Activated naive CD8-positive, alpha-beta T cell (primary cell): ENCODE measurements around the gene VPS13D.
"Not testable (repeated sequence)": the region's sequence is repeated elsewhere in the genome, so short reads cannot be mapped to it uniquely, and the experiment has no call there.

ENCODE experiments used
- H3K27ac Mint-ChIP-seq: one replicate; pipeline ENCODE4 v1.8.0; 2021; ENCODE audit warnings: mixed read lengths
- H3K27me3 Mint-ChIP-seq: one replicate; pipeline ENCODE4 v1.8.0; 2021; ENCODE audit warnings: mixed read lengths
- H3K36me3 Mint-ChIP-seq: one replicate; pipeline ENCODE4 v1.8.0; 2021; ENCODE audit warnings: mixed read lengths
- H3K4me1 Mint-ChIP-seq: one replicate; pipeline ENCODE4 v1.8.0; 2021; ENCODE audit warnings: low read depth, mixed read lengths
- H3K4me3 Mint-ChIP-seq: one replicate; pipeline ENCODE4 v1.8.0; 2021; ENCODE audit warnings: mild to moderate bottlenecking, mixed read lengths
- H3K9me3 Mint-ChIP-seq: one replicate; pipeline ENCODE4 v1.8.0; 2021; ENCODE audit warnings: low read depth, mixed read lengths

The VPS13D gene

DNA sequence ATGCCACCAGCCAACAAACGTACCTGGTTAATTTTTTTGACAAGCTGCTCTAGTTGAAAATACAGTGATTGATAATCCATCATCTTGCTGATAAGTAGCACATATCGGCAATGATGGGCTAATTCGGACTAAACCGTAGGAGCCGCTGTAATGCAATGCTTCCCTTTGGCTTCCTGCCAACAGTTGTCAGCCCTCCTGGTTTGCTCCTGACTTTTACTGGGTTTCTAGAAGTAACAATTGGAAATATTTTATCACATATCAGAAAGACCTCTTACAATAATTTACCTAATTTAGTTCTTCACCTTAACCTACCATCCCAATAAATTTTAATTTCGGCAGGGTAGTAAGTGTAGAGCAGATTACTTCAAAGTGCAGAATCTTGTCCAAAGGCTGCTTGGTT is 239.7 kb downstream of the VPS13D start:
- H3K4me3 Mint-ChIP-seq, result no peak overlapping the region
- H3K4me1 Mint-ChIP-seq, result peaks cover 67% of the 10 kb centered on the region
- peak overlapping the region; percentile 58 for H3K27ac Mint-ChIP-seq
- no peaks in the 10 kb centered on the region for H3K27me3 Mint-ChIP-seq
- H3K36me3 Mint-ChIP-seq, result peaks cover 12% of the 10 kb centered on the region
- no peaks in the 10 kb centered on the region for H3K9me3 Mint-ChIP-seq

DNA sequence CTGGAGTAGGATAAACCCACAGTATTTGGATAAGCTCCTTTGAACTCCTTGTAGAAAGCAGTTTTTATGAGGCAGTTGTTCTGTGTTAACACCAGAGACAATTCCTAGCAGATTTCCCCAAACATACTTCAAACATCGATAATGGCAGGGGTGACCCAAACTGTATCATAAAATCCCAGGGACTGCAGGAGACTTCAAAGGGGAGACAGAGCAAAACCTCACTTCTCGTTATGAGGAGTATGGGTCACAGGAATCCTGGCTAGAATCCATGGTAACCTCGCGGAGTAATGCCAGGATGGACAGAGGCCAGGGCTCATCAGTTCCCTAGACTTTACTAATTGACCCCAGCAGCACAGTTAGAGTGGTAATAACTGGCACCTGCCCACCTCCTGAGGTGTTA is 240.2 kb downstream of the VPS13D start:
- Mint-ChIP-seq H3K4me1 (peaks cover 72% of the 10 kb centered on the region), H3K9me3 (no peaks in the 10 kb centered on the region), H3K27me3 (no peaks in the 10 kb centered on the region), H3K4me3 (no peak overlapping the region), H3K27ac (peak overlapping the region; percentile 58), H3K36me3 (peaks cover 11% of the 10 kb centered on the region)

DNA sequence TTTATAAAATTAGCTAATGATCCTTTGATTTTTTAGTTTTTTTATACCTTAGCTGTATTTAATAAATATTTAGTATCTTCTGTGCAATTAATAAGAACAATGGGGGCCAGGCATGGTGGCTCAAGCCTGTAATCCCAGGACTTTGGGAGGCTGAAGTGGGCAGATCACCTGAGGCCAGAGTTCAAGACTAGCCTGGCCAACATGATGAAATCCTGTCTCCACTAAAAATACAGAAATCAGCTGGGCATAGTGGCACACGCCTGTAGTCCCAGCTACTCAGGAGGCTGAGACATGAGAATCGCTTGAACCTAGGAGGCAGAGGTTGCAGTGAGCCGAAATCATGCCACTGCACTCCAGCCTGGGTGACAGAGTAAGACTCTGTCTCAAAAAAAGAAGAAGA is 241.1 kb downstream of the VPS13D start:
- not testable (repeated sequence) for H3K27me3 Mint-ChIP-seq, H3K9me3 Mint-ChIP-seq, H3K36me3 Mint-ChIP-seq, H3K4me3 Mint-ChIP-seq
- peak overlapping the region; percentile 97 for H3K27ac Mint-ChIP-seq
- H3K4me1 Mint-ChIP-seq, result peaks cover 81% of the 10 kb centered on the region

DNA sequence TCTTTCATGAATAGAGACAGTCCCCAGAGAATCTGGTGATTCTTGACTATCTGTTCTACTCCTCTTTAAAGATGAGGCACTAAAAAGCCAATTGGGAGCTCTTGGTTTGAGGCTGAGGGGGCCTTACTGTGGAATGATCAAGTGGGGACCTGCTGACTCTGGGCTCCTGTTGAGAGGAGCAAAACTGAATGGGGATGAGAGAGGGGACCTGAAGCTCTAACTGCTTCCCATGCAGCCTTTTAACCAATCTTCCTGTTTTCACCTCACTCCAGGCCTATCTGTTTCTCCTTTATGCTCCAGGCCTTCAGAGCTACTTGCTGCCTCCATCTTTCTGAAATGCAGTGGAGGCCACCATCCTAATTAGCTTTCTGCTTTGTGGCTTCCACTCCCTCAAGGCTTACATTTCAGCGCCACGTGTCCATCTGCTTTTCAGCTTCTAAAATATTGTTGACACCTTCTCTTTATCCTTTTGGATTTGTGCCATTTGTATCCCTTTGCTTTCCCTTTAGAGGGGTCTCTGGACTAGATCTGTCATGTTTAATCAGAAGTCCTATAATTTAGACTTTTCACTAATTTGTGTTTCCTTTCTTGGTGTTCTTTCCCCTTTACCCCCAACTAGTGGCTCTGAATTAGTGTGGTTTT is 242.4 kb downstream of the VPS13D start:
- H3K9me3 Mint-ChIP-seq, result no peaks in the 10 kb centered on the region
- peak overlapping the region; percentile 65 for H3K4me3 Mint-ChIP-seq
- no peaks in the 10 kb centered on the region for H3K27me3 Mint-ChIP-seq
- peaks cover 90% of the 10 kb centered on the region for H3K4me1 Mint-ChIP-seq
- peaks cover 11% of the 10 kb centered on the region for H3K36me3 Mint-ChIP-seq
- H3K27ac Mint-ChIP-seq, result peak overlapping the region; percentile 97

DNA sequence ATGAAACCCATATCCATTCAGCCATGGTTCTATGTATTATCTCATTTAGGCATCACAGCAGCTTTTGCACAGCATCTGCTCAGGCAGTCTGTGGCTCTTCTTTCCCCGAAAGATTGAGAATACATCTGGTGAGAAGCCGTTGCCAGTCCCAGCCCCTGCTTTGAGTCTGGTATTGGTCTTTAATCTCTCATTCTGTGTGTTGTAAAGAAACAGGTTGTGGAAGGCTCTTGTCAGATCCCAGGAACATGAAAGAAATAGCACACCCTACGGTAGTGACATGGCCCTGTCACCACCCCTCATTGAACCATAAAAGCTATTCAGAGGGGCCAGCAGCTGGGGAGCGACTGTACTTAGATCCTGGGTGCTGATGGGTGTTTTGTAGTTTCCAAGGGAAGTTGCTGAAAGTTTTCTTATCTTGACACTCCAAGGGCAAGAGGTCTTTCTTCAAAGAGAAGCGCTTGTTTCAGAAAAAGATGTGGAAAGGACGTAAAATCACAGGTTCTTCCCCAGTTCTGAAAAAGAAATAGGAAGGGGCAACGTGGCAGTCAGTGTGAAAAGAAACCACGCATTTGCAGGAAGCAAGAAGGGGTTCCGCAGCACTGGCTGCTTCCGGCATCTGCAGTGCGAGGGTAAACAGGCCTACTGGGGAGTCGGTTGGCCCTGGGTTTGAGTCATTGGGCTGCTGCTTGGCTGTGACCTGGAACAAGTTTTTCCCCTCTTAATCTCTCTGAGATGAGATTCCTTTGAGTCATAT is 243.1 kb downstream of the VPS13D start:
- H3K27me3 Mint-ChIP-seq, result no peaks in the 10 kb centered on the region
- peak overlapping the region; percentile 97 for H3K27ac Mint-ChIP-seq
- H3K4me1 Mint-ChIP-seq, result peaks cover 90% of the 10 kb centered on the region
- peaks cover 12% of the 10 kb centered on the region for H3K36me3 Mint-ChIP-seq
- peak overlapping the region; percentile 65 for H3K4me3 Mint-ChIP-seq
- no peaks in the 10 kb centered on the region for H3K9me3 Mint-ChIP-seq

DNA sequence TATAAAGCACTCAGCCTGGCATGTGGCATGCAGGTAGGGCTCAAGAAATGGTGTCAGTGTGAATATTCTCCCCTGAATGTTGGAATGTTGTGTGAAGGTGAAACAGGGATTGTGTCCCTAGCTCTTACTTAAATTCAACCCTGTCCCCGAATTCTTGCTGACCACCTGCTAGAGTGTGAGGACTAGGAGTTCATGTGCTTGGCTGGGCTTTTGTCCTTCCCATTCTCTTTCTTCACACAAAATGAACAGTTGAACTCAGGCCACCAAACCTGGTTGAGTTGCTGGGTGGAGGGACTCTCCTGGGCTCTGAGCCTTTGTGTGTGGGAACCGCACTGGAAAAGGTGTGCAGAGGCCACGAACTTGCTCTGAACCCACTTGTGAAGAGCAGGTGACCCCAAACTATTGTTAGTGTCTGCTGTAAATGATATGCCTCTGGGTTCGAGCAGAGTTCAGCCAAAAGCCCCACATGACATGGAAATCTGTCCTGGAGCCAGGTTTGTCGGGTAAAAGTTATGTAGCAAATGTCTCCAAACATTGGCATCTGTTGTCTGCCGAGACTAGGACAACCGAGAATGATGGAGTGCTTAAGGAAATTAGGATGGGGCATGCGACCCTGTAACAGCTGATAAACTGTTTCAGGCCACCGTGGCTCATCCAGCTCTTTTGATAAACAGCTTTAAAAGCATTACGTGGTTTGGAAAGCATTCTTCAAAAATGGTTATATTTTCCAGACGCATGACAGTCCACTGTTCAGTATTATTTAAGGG is 243.9 kb downstream of the VPS13D start:
- Mint-ChIP-seq H3K27me3 (no peaks in the 10 kb centered on the region), H3K36me3 (peaks cover 15% of the 10 kb centered on the region), H3K4me1 (peaks cover 92% of the 10 kb centered on the region), H3K27ac (peak overlapping the region; percentile 97), H3K9me3 (no peaks in the 10 kb centered on the region), H3K4me3 (peak overlapping the region; percentile 65)

DNA sequence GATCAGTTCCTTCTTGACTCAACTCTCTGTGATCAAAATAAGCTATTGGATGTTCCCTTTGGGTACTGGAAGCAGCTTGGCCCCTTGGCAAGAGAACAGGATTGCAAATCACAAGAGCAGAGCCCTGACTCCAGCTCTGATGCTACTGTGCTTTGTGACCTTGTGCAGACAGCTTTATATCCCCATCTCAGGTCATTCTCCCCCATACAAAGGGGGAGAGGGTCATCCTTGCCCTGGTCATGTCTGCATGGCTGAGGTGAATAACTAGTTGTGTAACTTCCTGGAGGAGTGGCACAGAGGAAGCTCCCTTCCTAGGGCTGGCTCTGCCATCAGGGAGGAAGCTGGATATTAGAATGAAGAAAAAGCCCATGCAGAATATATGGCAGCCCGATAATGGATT is 245.3 kb downstream of the VPS13D start:
- Mint-ChIP-seq H3K27me3 (no peaks in the 10 kb centered on the region), H3K36me3 (peaks cover 15% of the 10 kb centered on the region)

DNA sequence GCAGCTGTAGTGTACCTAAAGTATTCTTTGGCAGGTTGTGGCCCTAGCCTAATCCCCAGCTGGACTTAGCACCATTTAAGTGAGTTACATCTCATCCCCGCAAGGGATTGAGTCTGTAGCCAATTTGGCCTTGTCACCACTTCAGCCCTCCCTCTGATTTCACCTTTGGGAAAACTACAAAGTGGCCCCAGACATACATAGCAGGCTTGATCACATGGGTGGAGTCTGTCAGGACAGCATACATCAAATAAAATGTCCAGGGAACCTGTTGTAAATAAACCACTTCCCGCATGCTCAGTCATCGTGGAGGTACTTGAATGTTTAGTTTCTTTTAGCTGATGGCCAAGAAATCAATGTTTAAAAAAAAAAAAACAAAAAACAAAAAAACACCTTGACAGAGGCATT is 245.7 kb downstream of the VPS13D start:
- Mint-ChIP-seq H3K9me3 (no peaks in the 10 kb centered on the region), H3K36me3 (peaks cover 15% of the 10 kb centered on the region), H3K27me3 (no peaks in the 10 kb centered on the region), H3K4me3 (no peak overlapping the region), H3K4me1 (peaks cover 97% of the 10 kb centered on the region), H3K27ac (peak overlapping the region; percentile 97)

More for the DNA sequence above, 245.3 kb downstream of the VPS13D start:
- H3K9me3 Mint-ChIP-seq, result no peaks in the 10 kb centered on the region
- H3K27ac Mint-ChIP-seq, result peak overlapping the region; percentile 97
- no peak overlapping the region for H3K4me3 Mint-ChIP-seq
- H3K4me1 Mint-ChIP-seq, result peaks cover 97% of the 10 kb centered on the region

DNA sequence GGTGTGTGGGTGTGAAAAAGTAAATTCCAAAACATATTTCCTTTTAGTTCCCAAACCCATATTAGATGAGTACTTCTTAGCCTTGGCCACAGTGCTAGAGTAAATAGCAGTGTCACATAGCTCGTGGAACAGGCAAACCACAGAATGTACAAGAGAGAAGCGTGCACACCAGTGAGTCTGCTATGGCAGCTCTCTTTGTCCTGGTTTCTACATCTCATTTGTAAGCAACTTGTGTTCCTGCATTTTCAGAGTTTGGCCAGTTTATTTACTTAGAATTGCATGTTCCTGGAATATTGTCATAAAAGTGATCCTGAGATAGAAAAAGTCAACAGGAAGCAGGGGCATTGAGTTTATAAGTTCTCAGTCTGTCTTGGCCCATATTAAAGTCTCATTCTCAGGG is 246.1 kb downstream of the VPS13D start:
- H3K27me3 Mint-ChIP-seq, result no peaks in the 10 kb centered on the region
- peaks cover 15% of the 10 kb centered on the region for H3K36me3 Mint-ChIP-seq
- H3K9me3 Mint-ChIP-seq, result no peaks in the 10 kb centered on the region
- H3K4me1 Mint-ChIP-seq, result peaks cover 98% of the 10 kb centered on the region
- H3K4me3 Mint-ChIP-seq, result no peak overlapping the region
- H3K27ac Mint-ChIP-seq, result peak overlapping the region; percentile 97

DNA sequence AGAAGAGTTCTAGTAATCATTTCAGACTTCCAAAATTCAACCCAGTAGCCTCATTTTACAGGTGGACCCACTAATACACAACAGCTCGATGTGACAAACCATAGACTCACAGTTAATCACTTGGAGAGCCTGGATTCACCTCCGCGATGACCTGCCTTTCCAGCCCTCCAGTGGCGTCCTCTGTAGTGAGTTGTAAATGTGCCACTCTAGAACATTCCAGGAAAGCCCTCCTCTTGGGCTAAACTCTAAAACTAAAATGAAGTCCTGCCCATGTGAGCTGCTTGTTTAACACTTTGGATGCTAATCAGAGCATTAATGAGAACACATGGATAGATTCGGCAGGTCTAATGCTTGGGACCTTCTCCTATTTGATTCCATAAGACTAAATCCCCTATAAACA is 247.5 kb downstream of the VPS13D start:
- no peaks in the 10 kb centered on the region for H3K27me3 Mint-ChIP-seq
- H3K4me1 Mint-ChIP-seq, result peaks cover 97% of the 10 kb centered on the region
- peaks cover 14% of the 10 kb centered on the region for H3K36me3 Mint-ChIP-seq
- no peaks in the 10 kb centered on the region for H3K9me3 Mint-ChIP-seq
- H3K4me3 Mint-ChIP-seq, result peak overlapping the region; percentile 73
- H3K27ac Mint-ChIP-seq, result peak overlapping the region; percentile 97

DNA sequence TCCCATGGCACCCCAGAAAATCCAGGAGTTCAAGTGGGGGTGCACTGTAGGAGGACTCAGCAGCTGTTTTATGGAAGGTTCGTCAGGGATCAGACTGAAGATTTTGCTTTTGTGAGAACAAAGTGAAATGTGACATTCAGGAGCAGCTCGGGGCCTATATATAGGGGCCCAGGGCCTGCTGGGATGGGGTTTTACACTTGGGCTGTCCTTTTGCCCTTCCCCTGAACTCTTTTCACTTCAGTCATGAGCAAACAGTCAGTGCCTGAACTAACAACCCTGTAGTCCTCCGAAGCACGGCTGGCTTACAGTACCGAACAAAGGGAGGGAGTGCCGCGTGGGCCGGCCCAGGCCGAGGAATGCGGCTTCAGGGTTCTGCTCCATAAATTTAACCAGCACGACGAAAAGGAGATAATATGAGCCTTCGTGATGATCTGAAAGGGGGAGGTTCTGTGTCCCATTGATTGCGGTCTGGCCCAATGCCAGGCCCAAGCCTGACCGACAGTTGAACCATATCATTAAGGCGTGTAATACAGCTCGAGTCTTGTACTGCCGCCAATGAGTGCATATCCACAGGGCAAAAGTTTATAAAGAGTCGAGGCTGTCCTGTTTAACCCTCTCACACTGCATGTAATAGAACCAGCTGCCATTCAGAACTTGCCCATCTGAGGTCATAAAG is 248.2 kb downstream of the VPS13D start:
- Mint-ChIP-seq H3K4me1 (peaks cover 93% of the 10 kb centered on the region), H3K4me3 (peak overlapping the region; percentile 73), H3K36me3 (peaks cover 15% of the 10 kb centered on the region), H3K9me3 (no peaks in the 10 kb centered on the region), H3K27me3 (no peaks in the 10 kb centered on the region), H3K27ac (peak overlapping the region; percentile 97)

DNA sequence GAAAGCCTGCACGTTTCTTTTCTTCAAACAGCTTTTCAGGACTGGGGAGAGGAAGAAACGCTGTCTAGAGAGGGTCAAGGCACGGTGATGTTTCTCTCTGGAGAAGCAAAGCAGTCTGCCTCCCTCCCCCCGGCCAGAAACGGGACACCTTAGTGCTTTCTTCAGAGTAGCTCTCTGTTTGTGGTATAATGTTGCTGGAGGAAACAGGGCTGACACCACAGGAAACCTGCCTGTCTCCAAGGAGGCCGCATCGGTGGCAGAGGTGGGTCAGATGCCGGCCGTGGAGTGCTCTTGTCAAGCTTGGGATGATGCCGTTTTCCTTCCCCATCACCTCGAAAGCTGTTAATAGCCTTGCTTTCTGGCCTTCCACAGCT is 248.8 kb downstream of the VPS13D start:
- H3K4me1 Mint-ChIP-seq, result peaks cover 90% of the 10 kb centered on the region
- H3K9me3 Mint-ChIP-seq, result no peaks in the 10 kb centered on the region
- peak overlapping the region; percentile 97 for H3K27ac Mint-ChIP-seq
- peak overlapping the region; percentile 73 for H3K4me3 Mint-ChIP-seq
- H3K36me3 Mint-ChIP-seq, result peaks cover 18% of the 10 kb centered on the region
- H3K27me3 Mint-ChIP-seq, result no peaks in the 10 kb centered on the region

DNA sequence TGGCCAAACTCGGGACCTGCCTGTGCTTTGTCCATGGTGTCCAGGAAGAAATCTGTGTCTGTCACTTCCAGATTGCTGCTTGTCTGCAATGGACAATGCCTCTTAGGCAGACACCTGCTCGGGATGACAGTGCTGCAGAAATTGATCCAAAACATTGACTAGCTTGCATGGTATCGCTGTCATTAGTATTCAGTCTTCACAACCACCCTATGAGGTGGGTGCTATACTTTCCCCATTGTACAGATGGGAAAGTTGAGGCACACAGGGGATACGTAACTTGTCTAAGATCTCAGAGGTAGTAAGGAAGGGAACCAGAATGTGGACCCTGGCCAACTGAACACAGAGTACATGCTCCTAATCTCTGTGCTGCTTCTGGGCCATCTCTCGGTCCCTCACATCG is 249.5 kb downstream of the VPS13D start:
- H3K27me3 Mint-ChIP-seq, result no peaks in the 10 kb centered on the region
- H3K4me1 Mint-ChIP-seq, result peaks cover 86% of the 10 kb centered on the region
- H3K9me3 Mint-ChIP-seq, result no peaks in the 10 kb centered on the region
- peak overlapping the region; percentile 97 for H3K27ac Mint-ChIP-seq
- peak overlapping the region; percentile 36 for H3K4me3 Mint-ChIP-seq
- H3K36me3 Mint-ChIP-seq, result peaks cover 20% of the 10 kb centered on the region

DNA sequence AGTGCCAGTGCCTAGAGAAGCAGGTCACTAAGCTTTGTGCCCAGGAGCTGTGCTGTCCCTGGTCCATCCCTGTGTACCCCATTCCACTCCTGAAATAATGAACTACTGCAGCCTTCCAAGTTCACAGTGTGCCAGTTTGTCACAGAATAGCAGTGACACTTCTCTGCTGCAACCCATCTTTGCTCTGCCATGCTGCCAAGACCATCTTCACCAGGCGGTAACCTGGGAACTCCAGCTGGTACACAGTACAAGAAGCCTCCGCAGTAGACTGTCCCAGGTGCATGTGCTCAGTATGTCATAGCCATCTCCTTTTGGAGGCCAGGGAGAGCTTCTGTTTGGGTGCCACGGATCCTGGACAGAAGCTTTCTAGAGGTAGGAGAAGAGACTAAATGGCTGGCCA is 250.2 kb downstream of the VPS13D start:
- Mint-ChIP-seq H3K4me3 (no peak overlapping the region), H3K9me3 (no peaks in the 10 kb centered on the region), H3K27ac (peak overlapping the region; percentile 91), H3K4me1 (peaks cover 79% of the 10 kb centered on the region), H3K36me3 (peaks cover 21% of the 10 kb centered on the region), H3K27me3 (no peaks in the 10 kb centered on the region)
